ENCODE measurements around the gene CALML5.

DNA sequence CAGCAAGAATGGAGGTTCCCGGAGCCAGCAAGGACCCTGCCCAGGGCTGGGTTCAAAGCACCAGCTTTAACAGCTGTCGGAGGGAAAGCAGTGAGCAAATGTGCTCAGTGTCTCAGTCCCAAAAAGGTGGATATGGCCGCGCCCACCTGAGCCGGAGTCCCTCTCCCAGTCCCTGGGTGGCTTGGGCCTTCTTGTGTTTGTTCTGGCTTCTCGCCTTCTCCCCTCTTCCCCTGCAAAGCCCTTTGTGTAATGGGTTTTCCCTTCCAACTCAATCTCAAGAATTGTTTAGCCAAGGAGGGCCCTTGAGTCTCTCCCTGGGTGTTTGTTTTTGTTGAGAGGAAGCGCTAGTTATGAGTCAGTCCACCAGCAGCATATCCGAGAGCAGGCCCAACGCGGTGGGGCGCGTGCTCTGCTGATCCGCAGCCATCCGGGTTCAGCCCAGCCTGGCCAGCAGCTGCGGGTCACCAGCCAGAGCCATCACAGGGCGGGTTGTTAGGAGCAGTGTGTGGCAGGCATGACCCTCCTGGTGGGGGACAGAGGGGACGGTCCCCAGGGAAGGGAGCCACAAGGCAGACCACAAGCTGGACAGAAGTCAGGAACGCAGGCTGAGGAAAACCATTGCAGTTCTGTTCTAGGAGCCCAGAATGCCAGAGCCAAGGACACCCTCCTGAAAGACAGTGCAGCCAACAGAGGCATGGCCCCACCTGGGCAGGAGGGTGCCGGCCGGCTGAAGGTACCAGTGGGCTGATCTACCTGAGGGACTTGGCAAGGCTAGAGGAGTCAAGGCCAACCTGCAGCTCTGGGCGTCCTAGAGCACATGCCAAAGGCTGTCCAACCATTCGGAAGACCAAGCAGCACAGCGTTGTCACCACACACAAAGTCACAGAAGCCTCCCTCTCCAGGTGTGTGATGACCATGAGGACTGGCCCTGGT lies 46.7 kb upstream of the CALML5 start:
- TF ChIP-seq, protein P1, sequence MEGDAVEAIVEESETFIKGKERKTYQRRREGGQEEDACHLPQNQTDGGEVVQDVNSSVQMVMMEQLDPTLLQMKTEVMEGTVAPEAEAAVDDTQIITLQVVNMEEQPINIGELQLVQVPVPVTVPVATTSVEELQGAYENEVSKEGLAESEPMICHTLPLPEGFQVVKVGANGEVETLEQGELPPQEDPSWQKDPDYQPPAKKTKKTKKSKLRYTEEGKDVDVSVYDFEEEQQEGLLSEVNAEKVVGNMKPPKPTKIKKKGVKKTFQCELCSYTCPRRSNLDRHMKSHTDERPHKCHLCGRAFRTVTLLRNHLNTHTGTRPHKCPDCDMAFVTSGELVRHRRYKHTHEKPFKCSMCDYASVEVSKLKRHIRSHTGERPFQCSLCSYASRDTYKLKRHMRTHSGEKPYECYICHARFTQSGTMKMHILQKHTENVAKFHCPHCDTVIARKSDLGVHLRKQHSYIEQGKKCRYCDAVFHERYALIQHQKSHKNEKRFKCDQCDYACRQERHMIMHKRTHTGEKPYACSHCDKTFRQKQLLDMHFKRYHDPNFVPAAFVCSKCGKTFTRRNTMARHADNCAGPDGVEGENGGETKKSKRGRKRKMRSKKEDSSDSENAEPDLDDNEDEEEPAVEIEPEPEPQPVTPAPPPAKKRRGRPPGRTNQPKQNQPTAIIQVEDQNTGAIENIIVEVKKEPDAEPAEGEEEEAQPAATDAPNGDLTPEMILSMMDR (IDR thresholded peaks at IDR 0.05) = no peak
- TF ChIP-seq POLR2AphosphoS5 (IDR thresholded peaks at IDR 0.05) = peak; percentile 56
- TF ChIP-seq POLR2A (IDR thresholded peaks at IDR 0.05) = no peak

Data from prostate gland (tissue), 2 donors.